Transverse colon (tissue), 3 donors: ENCODE data around the gene TENM4.

Experiments used
- CTCF ChIP-seq, 5 experiments: fragments of 200-600 bp in 3 of 5; fragments of 450-650 bp in 2 of 5; sonication (generic) in 3 of 5; IDR thresholded peaks; 1 replicate in 2 of 5; 2 replicates in 3 of 5; pipeline ENCODE4 v1.5.1; 2016 to 2017; ENCODE audit warnings: antibody characterized with exemption in 5 of 5, inconsistent platforms in 3 of 5, mild to moderate bottlenecking in 2 of 5, moderate library complexity in 1 of 5
- POLR2A ChIP-seq: fragments of 450-650 bp; IDR thresholded peaks from one replicate; pipeline ENCODE4 v1.6.1; 2016; ENCODE audit warnings: antibody characterized with exemption, mild to moderate bottlenecking, moderate library complexity

- no peak for TF ChIP-seq CTCF (IDR thresholded peaks at IDR 0.05)
- no peak for TF ChIP-seq POLR2A
Observed at GRCh38 chr11:79006854-79007253, 434.0 kb downstream of the TENM4 start.
